NB4 (cell line): ENCODE data around the gene NPR3.

Source experiments
- MYC ChIP-seq: IDR thresholded peaks from 2 replicates; pipeline ENCODE4 v1.6.1; 2011; ENCODE audit warnings: low read depth, low read length
- POLR2A ChIP-seq: IDR thresholded peaks from 2 replicates; pipeline ENCODE4 v1.6.1; 2011; ENCODE audit warnings: mild to moderate bottlenecking; ENCODE audit not compliant: insufficient read length; ENCODE audit errors: extremely low read depth
- TF ChIP-seq, protein P1 (sequence below): IDR thresholded peaks from one replicate; pipeline ENCODE4 v1.5.1; 2012; ENCODE audit warnings: low read depth, low read length
- TF ChIP-seq, protein P2 (sequence below): IDR thresholded peaks from 2 replicates; pipeline ENCODE4 v1.6.1; 2011; ENCODE audit warnings: low read depth, low read length

DNA sequence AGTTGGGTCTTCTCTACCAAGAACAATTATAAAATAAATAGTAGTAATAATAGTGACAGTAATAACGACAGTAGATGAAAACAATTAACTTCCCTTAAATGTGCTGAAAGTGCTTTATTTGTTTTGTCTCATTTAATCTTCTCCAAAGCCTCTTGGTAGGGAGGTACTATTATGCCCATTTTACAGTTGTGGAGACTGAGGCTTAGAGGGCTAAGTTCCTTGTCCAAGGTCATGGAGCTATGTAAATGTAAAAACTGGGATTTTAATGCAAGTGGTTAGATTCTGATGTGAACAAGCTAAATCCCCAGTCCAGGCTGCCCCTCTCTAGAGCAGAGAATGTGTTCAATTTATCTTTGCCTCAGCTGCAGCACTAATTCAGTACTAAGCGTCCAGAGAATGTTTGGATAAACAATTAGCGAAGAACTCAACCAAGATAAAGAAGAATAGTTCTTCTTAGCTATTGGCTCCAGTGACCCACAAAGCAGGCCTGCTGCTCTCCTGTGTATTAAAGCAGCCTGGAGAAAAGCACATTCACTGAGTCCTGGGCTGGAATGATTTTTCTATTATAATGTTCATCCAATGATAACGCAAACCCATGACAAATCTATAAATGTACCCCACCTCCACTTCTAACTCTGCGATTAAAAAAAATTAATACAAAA lies 68.8 kb downstream of the NPR3 start:
- TF ChIP-seq, protein P1, sequence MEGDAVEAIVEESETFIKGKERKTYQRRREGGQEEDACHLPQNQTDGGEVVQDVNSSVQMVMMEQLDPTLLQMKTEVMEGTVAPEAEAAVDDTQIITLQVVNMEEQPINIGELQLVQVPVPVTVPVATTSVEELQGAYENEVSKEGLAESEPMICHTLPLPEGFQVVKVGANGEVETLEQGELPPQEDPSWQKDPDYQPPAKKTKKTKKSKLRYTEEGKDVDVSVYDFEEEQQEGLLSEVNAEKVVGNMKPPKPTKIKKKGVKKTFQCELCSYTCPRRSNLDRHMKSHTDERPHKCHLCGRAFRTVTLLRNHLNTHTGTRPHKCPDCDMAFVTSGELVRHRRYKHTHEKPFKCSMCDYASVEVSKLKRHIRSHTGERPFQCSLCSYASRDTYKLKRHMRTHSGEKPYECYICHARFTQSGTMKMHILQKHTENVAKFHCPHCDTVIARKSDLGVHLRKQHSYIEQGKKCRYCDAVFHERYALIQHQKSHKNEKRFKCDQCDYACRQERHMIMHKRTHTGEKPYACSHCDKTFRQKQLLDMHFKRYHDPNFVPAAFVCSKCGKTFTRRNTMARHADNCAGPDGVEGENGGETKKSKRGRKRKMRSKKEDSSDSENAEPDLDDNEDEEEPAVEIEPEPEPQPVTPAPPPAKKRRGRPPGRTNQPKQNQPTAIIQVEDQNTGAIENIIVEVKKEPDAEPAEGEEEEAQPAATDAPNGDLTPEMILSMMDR = no peak
- TF ChIP-seq, protein P2, sequence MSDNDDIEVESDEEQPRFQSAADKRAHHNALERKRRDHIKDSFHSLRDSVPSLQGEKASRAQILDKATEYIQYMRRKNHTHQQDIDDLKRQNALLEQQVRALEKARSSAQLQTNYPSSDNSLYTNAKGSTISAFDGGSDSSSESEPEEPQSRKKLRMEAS = no peak
- TF ChIP-seq POLR2A = no peak
- TF ChIP-seq MYC = no peak
